GM12872 (cell line): ENCODE data around the gene PGLYRP2.

ENCODE experiments used
- CTCF ChIP-seq: IDR thresholded peaks from 3 replicates; pipeline ENCODE4 v1.5.1; 2011; ENCODE audit warnings: low read depth, mild to moderate bottlenecking, low read length, moderate library complexity; ENCODE audit not compliant: insufficient read depth

PGLYRP2 gene

GRCh38 chr19:15430526-15431120 lies 48.7 kb downstream of the PGLYRP2 start:
- TF ChIP-seq CTCF: no peak

GRCh38 chr19:15429825-15430467 lies 49.4 kb downstream of the PGLYRP2 start:
- no peak for TF ChIP-seq CTCF

GRCh38 chr19:15428956-15429824 lies 50.1 kb downstream of the PGLYRP2 start:
- TF ChIP-seq CTCF: no peak

- no peak for TF ChIP-seq CTCF
Measured at GRCh38 chr19:15427991-15428471, 51.3 kb downstream of the PGLYRP2 start.

- TF ChIP-seq CTCF: no peak
Measured at GRCh38 chr19:15427350-15427700, 52.0 kb downstream of the PGLYRP2 start.

GRCh38 chr19:15426485-15427349 lies 52.6 kb downstream of the PGLYRP2 start:
- no peak for TF ChIP-seq CTCF
